Gastroesophageal sphincter (tissue), 4 donors: Measurements from ENCODE around the gene MANEA. TPM values are rescaled to one million over a fixed set of nuclear protein-coding genes. Genes with fewer than 3 reads are reported as not detected.

ENCODE experiments used
- ATAC-seq: fragments of 150-250 bp; one replicate; pipeline ENCODE4 v1.9.1; 2016; ENCODE audit warnings: mild to moderate bottlenecking, moderate library complexity
- H3K27ac ChIP-seq, 4 donors: fragments of 200-600 bp; sonication (generic) in 3 of 4; 1 replicate in 3 of 4; 2 replicates in 1 of 4; pipeline ENCODE4 v1.5.1; 2016 to 2019
- H3K27me3 ChIP-seq: fragments of 200-600 bp; sonication (generic); one replicate; pipeline ENCODE4 v1.5.1; 2019
- H3K36me3 ChIP-seq, 2 donors: fragments of 200-600 bp; sonication (generic); one replicate each; pipeline ENCODE4 v1.5.1; 2019; ENCODE audit warnings: control low read depth in 1 of 2
- H3K4me1 ChIP-seq, 3 donors: fragments of 200-600 bp; sonication (generic); 1 replicate in 2 of 3; 2 replicates in 1 of 3; pipeline ENCODE4 v1.5.1; 2016 to 2019; ENCODE audit warnings: control low read depth in 2 of 3
- H3K4me3 ChIP-seq, 2 donors: fragments of 200-600 bp; sonication (generic); one replicate each; pipeline ENCODE4 v1.5.1; 2019; ENCODE audit warnings: mild to moderate bottlenecking in 1 of 2, moderate library complexity in 1 of 2
- H3K9me3 ChIP-seq, 3 donors: fragments of 200-600 bp; sonication (generic); one replicate each; pipeline ENCODE4 v1.5.1; 2017 to 2019; ENCODE audit warnings: control low read depth in 2 of 3
- EP300 ChIP-seq: sonication (generic); formaldehyde crosslinking; IDR thresholded peaks from one replicate; pipeline ENCODE4 v1.6.1; 2017; ENCODE audit warnings: antibody characterized with exemption, mild to moderate bottlenecking
- POLR2A ChIP-seq, 2 donors: fragments of 450-650 bp; IDR thresholded peaks; one replicate each; pipeline ENCODE4 v1.6.1; 2017; ENCODE audit warnings: antibody characterized with exemption in 2 of 2, mild to moderate bottlenecking in 2 of 2, moderate library complexity in 1 of 2
- POLR2AphosphoS5 ChIP-seq: sonication (generic); formaldehyde crosslinking; IDR thresholded peaks from one replicate; pipeline ENCODE4 v1.6.1; 2017; ENCODE audit warnings: antibody characterized with exemption
- WGBS, 2 donors: methylation state at CpG; one replicate each; pipeline ENCODE4 v1.1.5; 2018; ENCODE audit warnings: low coverage in 1 of 2; 5-methylcytosine and 5-hydroxymethylcytosine counted together
- total RNA-seq, 4 donors: library from RNA; depleted of rRNA; stranded (reverse); fragments of >200 nt; gene quantifications; one replicate each; pipeline ENCODE4 v1.1.0, GENCODE V29; 2016
- TF ChIP-seq, protein P1 (sequence below), 4 experiments: fragments of 200-600 bp in 2 of 4; fragments of 450-650 bp in 2 of 4; sonication (generic) in 1 of 4; IDR thresholded peaks; one replicate each; pipeline ENCODE4 v1.5.1; 2017 to 2019; ENCODE audit warnings: antibody characterized with exemption in 4 of 4, mild to moderate bottlenecking in 2 of 4, moderate library complexity in 2 of 4

Gene MANEA
- total RNA-seq, 4 donors from 2014 or later: 6.8 to 12.3 (median 10.1) TPM

DNA sequence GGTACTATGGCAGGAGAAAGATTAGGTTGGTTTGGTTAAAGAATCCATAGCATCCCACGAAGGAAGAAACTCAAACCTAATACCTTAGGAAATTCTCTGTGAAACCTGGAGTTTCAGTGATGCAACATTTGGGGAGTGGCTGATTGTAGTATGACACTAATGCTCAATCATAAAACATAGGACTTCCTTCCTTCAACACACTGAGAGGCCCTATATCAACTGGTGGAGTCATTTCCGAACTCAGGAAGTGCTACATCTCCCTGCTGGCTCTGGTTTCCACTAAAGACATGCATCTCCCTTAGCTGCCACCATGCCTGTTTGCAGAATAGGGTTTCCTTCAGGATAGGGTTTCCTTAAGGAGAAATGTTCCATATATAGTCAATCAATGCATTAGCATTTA, 5.2 kb upstream of the MANEA start:
- Histone ChIP-seq H3K27ac (no peak overlapping the region), H3K4me3 (no peak overlapping the region), H3K36me3 (no peaks in the 10 kb centered on the region), H3K9me3 (no peaks in the 10 kb centered on the region), H3K4me1 (peaks cover 0 to 24% (median 4%) of the 10 kb centered on the region in 3 donors), H3K27me3 (no peaks in the 10 kb centered on the region)
- TF ChIP-seq, protein P1, sequence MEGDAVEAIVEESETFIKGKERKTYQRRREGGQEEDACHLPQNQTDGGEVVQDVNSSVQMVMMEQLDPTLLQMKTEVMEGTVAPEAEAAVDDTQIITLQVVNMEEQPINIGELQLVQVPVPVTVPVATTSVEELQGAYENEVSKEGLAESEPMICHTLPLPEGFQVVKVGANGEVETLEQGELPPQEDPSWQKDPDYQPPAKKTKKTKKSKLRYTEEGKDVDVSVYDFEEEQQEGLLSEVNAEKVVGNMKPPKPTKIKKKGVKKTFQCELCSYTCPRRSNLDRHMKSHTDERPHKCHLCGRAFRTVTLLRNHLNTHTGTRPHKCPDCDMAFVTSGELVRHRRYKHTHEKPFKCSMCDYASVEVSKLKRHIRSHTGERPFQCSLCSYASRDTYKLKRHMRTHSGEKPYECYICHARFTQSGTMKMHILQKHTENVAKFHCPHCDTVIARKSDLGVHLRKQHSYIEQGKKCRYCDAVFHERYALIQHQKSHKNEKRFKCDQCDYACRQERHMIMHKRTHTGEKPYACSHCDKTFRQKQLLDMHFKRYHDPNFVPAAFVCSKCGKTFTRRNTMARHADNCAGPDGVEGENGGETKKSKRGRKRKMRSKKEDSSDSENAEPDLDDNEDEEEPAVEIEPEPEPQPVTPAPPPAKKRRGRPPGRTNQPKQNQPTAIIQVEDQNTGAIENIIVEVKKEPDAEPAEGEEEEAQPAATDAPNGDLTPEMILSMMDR (IDR thresholded peaks at IDR 0.05): no peak
- no peak for TF ChIP-seq POLR2AphosphoS5
- no peak for TF ChIP-seq POLR2A (IDR thresholded peaks at IDR 0.05)
- TF ChIP-seq EP300: no peak
- WGBS, 2 donors: 80 to 89% methylated on average over 1 to 2 of the region's 2 CpGs
- ATAC-seq: no peak

DNA sequence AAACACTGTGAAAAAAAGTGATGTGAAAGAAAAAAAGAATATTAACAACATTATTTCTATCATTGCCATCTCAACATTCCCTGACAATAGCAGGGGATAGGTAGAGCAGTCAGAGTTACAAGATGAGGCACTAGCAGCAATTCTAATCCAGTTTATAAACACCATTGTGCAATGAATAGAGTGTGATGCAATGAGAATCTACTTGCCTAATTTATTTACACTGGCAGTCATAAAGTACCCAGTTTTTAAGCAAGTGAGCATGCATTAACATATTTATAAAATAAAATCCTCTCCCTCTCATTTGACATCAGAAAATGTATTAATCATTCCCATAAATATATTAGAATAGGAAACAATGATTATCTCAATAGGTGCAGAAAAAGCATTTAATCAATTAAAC, 2.5 kb upstream of the MANEA start:
- Histone ChIP-seq H3K27me3 (no peaks in the 10 kb centered on the region), H3K27ac (no peak overlapping the region)
- no peak for ATAC-seq

DNA sequence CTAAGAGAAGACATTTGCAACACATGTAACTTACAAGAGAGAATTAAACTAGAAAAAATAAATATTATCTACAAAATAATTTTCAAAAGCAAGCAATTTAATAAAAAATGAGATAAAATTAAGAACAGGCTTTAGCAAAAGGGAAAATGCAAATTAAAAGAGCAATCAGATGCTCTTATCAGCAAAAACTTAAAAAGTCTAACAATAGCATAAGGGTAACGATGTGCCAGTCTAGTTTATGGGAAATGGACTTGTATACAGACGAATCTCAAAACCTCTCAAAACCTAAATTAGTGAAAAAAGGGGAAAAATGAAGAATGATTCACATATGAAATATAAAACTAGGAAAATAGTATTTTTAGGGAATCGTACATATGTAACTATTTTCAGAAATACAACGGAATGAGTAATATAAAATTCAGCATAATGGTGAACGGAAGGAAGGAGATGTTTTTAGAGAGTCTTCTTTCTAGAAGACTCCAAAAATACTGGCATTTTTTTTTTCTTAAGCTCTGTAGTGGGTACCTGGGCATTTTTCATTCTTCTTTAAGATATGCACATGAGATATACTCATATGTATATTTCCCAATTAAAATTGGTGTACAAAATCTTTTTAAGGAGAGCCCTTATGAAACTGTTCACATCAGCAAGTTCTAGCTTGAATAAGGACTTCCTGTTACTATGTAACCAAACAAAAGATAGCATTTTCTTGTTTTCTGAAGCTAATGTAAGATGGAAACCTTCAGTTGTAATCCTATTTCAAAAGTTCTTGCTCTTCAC, 927 bp upstream of the MANEA start:
- Histone ChIP-seq H3K9me3 (no peaks in the 10 kb centered on the region), H3K4me1 (peaks cover 4 to 39% (median 4%) of the 10 kb centered on the region in 3 donors), H3K27ac (peak overlapping the region; percentile 84 to 95 (median 92)), H3K4me3 (peak overlapping the region; percentile 74 to 77), H3K36me3 (no peaks in the 10 kb centered on the region), H3K27me3 (no peaks in the 10 kb centered on the region)
- ATAC-seq: no peak
- WGBS, 2 donors: 12 to 14% methylated on average over 5 of the region's 5 CpGs
- TF ChIP-seq, protein P1 (IDR thresholded peaks at IDR 0.05): no peak
- no peak for TF ChIP-seq POLR2AphosphoS5
- TF ChIP-seq EP300: no peak
- TF ChIP-seq POLR2A (IDR thresholded peaks at IDR 0.05): no peak

More for the DNA sequence above, 2.5 kb upstream of the MANEA start:
- Histone ChIP-seq H3K4me1 (peaks cover 4 to 39% (median 4%) of the 10 kb centered on the region in 3 donors), H3K36me3 (no peaks in the 10 kb centered on the region), H3K4me3 (no peak overlapping the region), H3K9me3 (no peaks in the 10 kb centered on the region)
- no peak for TF ChIP-seq EP300
- TF ChIP-seq, protein P1 (IDR thresholded peaks at IDR 0.05): no peak
- TF ChIP-seq POLR2AphosphoS5: peak; percentile 65

DNA sequence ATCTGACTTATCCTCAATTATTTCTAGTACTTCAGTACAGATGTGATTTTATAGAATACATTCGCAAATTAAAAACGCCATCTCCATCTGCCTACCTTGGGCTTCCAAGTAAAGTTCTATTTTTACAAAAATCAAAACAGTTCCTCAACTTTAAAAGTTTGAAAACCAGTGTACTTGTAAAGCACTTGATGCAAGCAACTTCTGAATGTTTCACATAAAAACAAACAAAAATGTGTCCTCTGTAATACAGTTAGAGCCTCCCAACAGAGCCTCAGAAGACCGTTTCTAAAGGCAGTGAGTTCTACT, 384 bp upstream of the MANEA start:
- peak overlapping the region; percentile 74 to 77 for H3K4me3 ChIP-seq
- TF ChIP-seq POLR2A (IDR thresholded peaks at IDR 0.05) (no peak), POLR2AphosphoS5 (no peak), EP300 (no peak)
- TF ChIP-seq, protein P1 (IDR thresholded peaks at IDR 0.05): no peak
- H3K36me3 ChIP-seq: no peaks in the 10 kb centered on the region
- ATAC-seq: no peak
- H3K27ac ChIP-seq: peak overlapping the region; percentile 84 to 95 (median 92)
- peaks cover 4 to 39% (median 4%) of the 10 kb centered on the region in 3 donors for H3K4me1 ChIP-seq
- no peaks in the 10 kb centered on the region for H3K9me3 ChIP-seq
- 0% methylated on average over 3 of the region's 3 CpGs for WGBS, 2 donors
- H3K27me3 ChIP-seq: no peaks in the 10 kb centered on the region

DNA sequence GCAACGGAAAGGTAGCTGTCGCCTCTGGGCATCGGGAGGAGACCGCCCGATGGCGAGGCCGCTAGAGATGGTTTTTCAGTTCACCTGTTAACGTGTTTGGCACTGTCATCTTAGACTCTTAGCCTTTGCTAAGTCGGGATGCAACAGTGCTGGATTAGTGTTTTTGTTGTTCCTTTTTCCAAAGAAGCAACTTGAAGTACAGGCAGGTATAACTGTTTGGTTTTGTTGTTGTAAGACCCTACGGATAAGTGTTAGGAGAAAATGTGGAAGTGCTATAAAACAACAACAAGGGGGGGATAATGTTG, 723 bp downstream of the MANEA start:
- Histone ChIP-seq H3K4me3 (peak overlapping the region; percentile 74 to 77), H3K4me1 (peaks cover 4 to 39% (median 4%) of the 10 kb centered on the region in 3 donors), H3K36me3 (no peaks in the 10 kb centered on the region), H3K27ac (peak overlapping the region; percentile 84 to 95 (median 92)), H3K9me3 (no peaks in the 10 kb centered on the region), H3K27me3 (no peaks in the 10 kb centered on the region)
- WGBS, 2 donors: 2 to 17% methylated on average over 2 to 7 of the region's 10 CpGs
- TF ChIP-seq POLR2AphosphoS5 (no peak), EP300 (no peak), POLR2A (IDR thresholded peaks at IDR 0.05) (no peak)
- TF ChIP-seq, protein P1 (IDR thresholded peaks at IDR 0.05): no peak
- no peak for ATAC-seq
